Activated T-helper 2 cell treated with anti-CD3 and anti-CD28 coated beads, Interferon-gamma antibody, Interleukin-2, Interleukin-4, amounts not matched to agents 10 μg/mL and 5 μg/mL and 100 μg/mL, durations not matched to agents 14 hours and 24 hours and 36 hours (primary cell): ENCODE measurements around the gene INPP4A. TPM values are rescaled to one million over a fixed set of nuclear protein-coding genes. Genes with fewer than 3 reads are reported as not detected.

Experiments
- DNase-seq: peaks from one replicate; pipeline ENCODE4 v3.0.0; 2021; ENCODE audit warnings: low spot score
- H3K27ac Mint-ChIP-seq: one replicate; pipeline ENCODE4 v1.8.0; 2021; ENCODE audit warnings: mixed read lengths
- H3K27me3 Mint-ChIP-seq: one replicate; pipeline ENCODE4 v1.8.0; 2021; ENCODE audit warnings: low read depth, mixed read lengths
- H3K36me3 Mint-ChIP-seq: one replicate; pipeline ENCODE4 v1.8.0; 2021; ENCODE audit warnings: low read depth, mixed read lengths
- H3K4me1 Mint-ChIP-seq: one replicate; pipeline ENCODE4 v1.8.0; 2021; ENCODE audit warnings: low read depth, mixed read lengths
- H3K4me3 Mint-ChIP-seq: one replicate; pipeline ENCODE4 v1.8.0; 2021; ENCODE audit warnings: low read depth, mild to moderate bottlenecking, moderate library complexity, mixed read lengths
- H3K9me3 Mint-ChIP-seq: one replicate; pipeline ENCODE4 v1.8.0; 2021; ENCODE audit warnings: mixed read lengths
- intact Hi-C: fragments of 100-400 bp; cut with micrococcal nuclease; formaldehyde crosslinking; loops from one replicate; pipeline ENCODE4 v1.15.1; 2023
- total RNA-seq: library from RNA; stranded (reverse); gene quantifications from 2 replicates; pipeline ENCODE4 v1.2.3, GENCODE V29; 2022

The INPP4A gene
- total RNA-seq, 1 donor from 2014 or later: 35.9 TPM

DNA sequence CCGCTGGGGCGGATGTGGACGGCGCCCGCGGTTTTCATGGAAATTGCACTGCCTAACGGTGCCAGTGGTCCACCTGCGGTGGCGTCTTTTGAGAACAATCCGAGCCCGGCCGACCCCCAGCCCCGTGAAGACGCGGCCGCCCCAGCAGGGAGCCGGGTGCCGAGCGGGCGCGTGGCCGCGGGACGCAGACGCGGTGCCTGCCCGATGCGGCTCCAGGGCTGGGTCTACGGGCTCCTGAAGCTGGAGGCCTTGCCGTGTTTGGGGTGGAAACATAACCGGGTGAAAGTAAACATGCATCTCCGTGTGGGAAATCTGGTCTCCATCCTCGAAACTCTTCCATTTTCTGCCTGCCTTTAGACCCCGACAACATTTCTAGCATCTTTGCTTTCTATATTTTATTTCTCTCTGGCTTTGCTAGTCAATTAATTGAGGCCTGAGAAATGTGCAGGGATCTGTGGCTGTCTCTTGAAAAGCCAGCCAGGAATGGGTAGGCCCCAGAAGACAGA, 572 bp downstream of the INPP4A start:
- H3K36me3 Mint-ChIP-seq: peaks cover 9% of the 10 kb centered on the region
- H3K27me3 Mint-ChIP-seq: no peaks in the 10 kb centered on the region
- peak overlapping the region; percentile 86 for H3K27ac Mint-ChIP-seq
- DNase-seq: no peak
- intact Hi-C loops: loop anchor here (5.0 kb wide), 1 partner anchor 322 kb away; no protein-coding TSS in a partner anchor
- H3K4me3 Mint-ChIP-seq: peak overlapping the region; percentile 86
- H3K9me3 Mint-ChIP-seq: peaks cover 7% of the 10 kb centered on the region
- H3K4me1 Mint-ChIP-seq: peaks cover 38% of the 10 kb centered on the region

GRCh38 chr2:98445683-98446581, 1.3 kb downstream of the INPP4A start:
- Mint-ChIP-seq H3K4me3 (peak overlapping the region; percentile 86), H3K27me3 (no peaks in the 10 kb centered on the region), H3K9me3 (no peaks in the 10 kb centered on the region), H3K36me3 (peaks cover 4% of the 10 kb centered on the region), H3K27ac (peak overlapping the region; percentile 86), H3K4me1 (peaks cover 44% of the 10 kb centered on the region)
- intact Hi-C loops: loop anchor here (1.0 to 5.0 kb wide), 3 partner anchors 9 to 321 kb away; no protein-coding TSS in a partner anchor
- no peak for DNase-seq

GRCh38 chr2:98446850-98447249, 2.2 kb downstream of the INPP4A start:
- Mint-ChIP-seq H3K27me3 (no peaks in the 10 kb centered on the region), H3K4me1 (peaks cover 54% of the 10 kb centered on the region), H3K4me3 (peak overlapping the region; percentile 86), H3K27ac (peak overlapping the region; percentile 86), H3K36me3 (peaks cover 4% of the 10 kb centered on the region), H3K9me3 (no peaks in the 10 kb centered on the region)
- DNase-seq: no peak
- intact Hi-C loops: loop anchor here (1.0 to 5.0 kb wide), 3 partner anchors 8 to 320 kb away; no protein-coding TSS in a partner anchor

DNA sequence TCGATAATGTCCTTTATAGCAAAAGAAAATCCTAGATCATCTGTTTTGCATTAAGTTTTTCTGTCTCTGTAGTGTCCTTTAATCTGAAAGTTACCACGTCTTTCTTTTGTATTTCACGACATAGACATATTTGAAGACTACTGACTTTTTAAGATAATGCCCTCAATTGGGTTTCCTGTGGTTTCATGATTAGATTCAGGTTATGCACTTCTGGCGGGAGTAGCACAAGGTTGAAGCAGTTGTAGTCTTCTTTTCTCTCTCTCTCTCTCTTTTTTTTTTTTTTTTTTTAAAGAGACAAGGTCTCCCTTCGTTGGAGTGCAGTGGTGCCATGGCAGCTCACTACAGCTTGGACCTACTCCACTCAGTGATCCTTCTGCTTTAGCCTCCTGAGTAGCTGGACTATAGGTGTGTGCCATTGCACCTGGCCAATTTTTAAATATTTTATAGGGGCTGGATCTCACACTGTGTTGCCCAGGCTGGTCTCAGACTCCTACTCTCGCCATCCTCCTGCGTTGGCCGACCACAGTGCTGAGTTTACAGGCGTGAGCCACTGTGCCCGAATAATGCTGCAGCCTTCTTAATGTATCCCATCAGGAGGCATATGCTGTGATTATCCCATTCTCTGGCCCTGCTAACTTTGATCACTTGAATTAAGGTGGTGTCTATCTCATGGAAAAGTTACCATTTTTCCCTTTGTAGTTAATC, 3.9 kb downstream of the INPP4A start:
- H3K9me3 Mint-ChIP-seq: no peaks in the 10 kb centered on the region
- DNase-seq: no peak
- H3K4me3 Mint-ChIP-seq: peak overlapping the region; percentile 68
- peaks cover 8% of the 10 kb centered on the region for H3K36me3 Mint-ChIP-seq
- H3K27ac Mint-ChIP-seq: peak overlapping the region; percentile 73
- H3K27me3 Mint-ChIP-seq: no peaks in the 10 kb centered on the region
- intact Hi-C loops: loop anchor here (5.0 kb wide), 1 partner anchor 319 kb away; no protein-coding TSS in a partner anchor
- H3K4me1 Mint-ChIP-seq: peaks cover 69% of the 10 kb centered on the region

- Mint-ChIP-seq H3K27ac (no peak overlapping the region), H3K9me3 (no peaks in the 10 kb centered on the region), H3K27me3 (no peaks in the 10 kb centered on the region), H3K36me3 (peaks cover 26% of the 10 kb centered on the region), H3K4me1 (peaks cover 84% of the 10 kb centered on the region), H3K4me3 (no peak overlapping the region)
- no peak for DNase-seq
- intact Hi-C loops: loop anchor here (10.0 kb wide), 1 partner anchor 738 kb away; the partner anchor contains the start of gene ZAP70
These were observed 7.9 kb downstream of the INPP4A start for GRCh38 chr2:98452396-98453027.

- Mint-ChIP-seq H3K4me1 (peaks cover 87% of the 10 kb centered on the region), H3K36me3 (peaks cover 27% of the 10 kb centered on the region), H3K4me3 (no peak overlapping the region), H3K27me3 (no peaks in the 10 kb centered on the region), H3K9me3 (no peaks in the 10 kb centered on the region), H3K27ac (peak overlapping the region; percentile 12)
- intact Hi-C loops: loop anchor here (10.0 kb wide), 1 partner anchor 738 kb away; the partner anchor contains the start of gene ZAP70
- no peak for DNase-seq
These were observed 8.4 kb downstream of the INPP4A start for GRCh38 chr2:98453083-98453482.

GRCh38 chr2:98453531-98453930, 8.9 kb downstream of the INPP4A start:
- DNase-seq: no peak
- intact Hi-C loops: loop anchor here (10.0 kb wide), 1 partner anchor 739 kb away; the partner anchor contains the start of gene ZAP70
- Mint-ChIP-seq H3K4me3 (no peak overlapping the region), H3K36me3 (peaks cover 31% of the 10 kb centered on the region), H3K4me1 (peaks cover 89% of the 10 kb centered on the region), H3K27me3 (no peaks in the 10 kb centered on the region), H3K27ac (peak overlapping the region; percentile 78), H3K9me3 (no peaks in the 10 kb centered on the region)

GRCh38 chr2:98454073-98454472, 9.4 kb downstream of the INPP4A start:
- H3K9me3 Mint-ChIP-seq: no peaks in the 10 kb centered on the region
- intact Hi-C loops: loop anchor here (10.0 kb wide), 1 partner anchor 739 kb away; the partner anchor contains the start of gene ZAP70
- peak overlapping the region; percentile 91 for H3K27ac Mint-ChIP-seq
- H3K4me1 Mint-ChIP-seq: peaks cover 89% of the 10 kb centered on the region
- peaks cover 36% of the 10 kb centered on the region for H3K36me3 Mint-ChIP-seq
- DNase-seq: no peak
- peak overlapping the region; percentile 59 for H3K4me3 Mint-ChIP-seq
- H3K27me3 Mint-ChIP-seq: no peaks in the 10 kb centered on the region

- DNase-seq: no peak
These were observed 10.0 kb downstream of the INPP4A start for GRCh38 chr2:98454500-98455235.

GRCh38 chr2:98455494-98455976, 10.9 kb downstream of the INPP4A start:
- peak overlapping the region; percentile 91 for H3K27ac Mint-ChIP-seq
- H3K4me3 Mint-ChIP-seq: peak overlapping the region; percentile 59
- intact Hi-C loops: loop anchor here (1.0 to 10.0 kb wide), 3 partner anchors 9 to 741 kb away; partner anchors contain the start of gene ZAP70
- H3K4me1 Mint-ChIP-seq: peaks cover 92% of the 10 kb centered on the region
- peaks cover 41% of the 10 kb centered on the region for H3K36me3 Mint-ChIP-seq
- no peaks in the 10 kb centered on the region for H3K27me3 Mint-ChIP-seq
- H3K9me3 Mint-ChIP-seq: no peaks in the 10 kb centered on the region
- peak; percentile 52 for DNase-seq

More at GRCh38 chr2:98454500-98455235, 10.0 kb downstream of the INPP4A start:
- Mint-ChIP-seq H3K27me3 (no peaks in the 10 kb centered on the region), H3K27ac (peak overlapping the region; percentile 91), H3K9me3 (no peaks in the 10 kb centered on the region), H3K36me3 (peaks cover 40% of the 10 kb centered on the region), H3K4me1 (peaks cover 90% of the 10 kb centered on the region), H3K4me3 (peak overlapping the region; percentile 59)
- intact Hi-C loops: loop anchor here (1.0 to 10.0 kb wide), 3 partner anchors 8 to 740 kb away; partner anchors contain the start of gene ZAP70

GRCh38 chr2:98457045-98457696, 12.5 kb downstream of the INPP4A start:
- no peak for DNase-seq
- Mint-ChIP-seq H3K4me1 (peaks cover 92% of the 10 kb centered on the region), H3K9me3 (no peaks in the 10 kb centered on the region), H3K27me3 (no peaks in the 10 kb centered on the region), H3K27ac (peak overlapping the region; percentile 59), H3K4me3 (no peak overlapping the region), H3K36me3 (peaks cover 41% of the 10 kb centered on the region)
- intact Hi-C loops: loop anchor here (10.0 kb wide), 1 partner anchor 742 kb away; the partner anchor contains the start of gene ZAP70
